GM21737 (cell line): ENCODE data around the gene TSPYL4.

ENCODE experiments used
- ATAC-seq: cut with Tn5 transposase; IDR thresholded peaks from one replicate; pipeline ENCODE4 v1.9.1; 2021; ENCODE audit warnings: mild to moderate bottlenecking, moderate library complexity; ENCODE audit not compliant: unreplicated experiment

The TSPYL4 gene

DNA sequence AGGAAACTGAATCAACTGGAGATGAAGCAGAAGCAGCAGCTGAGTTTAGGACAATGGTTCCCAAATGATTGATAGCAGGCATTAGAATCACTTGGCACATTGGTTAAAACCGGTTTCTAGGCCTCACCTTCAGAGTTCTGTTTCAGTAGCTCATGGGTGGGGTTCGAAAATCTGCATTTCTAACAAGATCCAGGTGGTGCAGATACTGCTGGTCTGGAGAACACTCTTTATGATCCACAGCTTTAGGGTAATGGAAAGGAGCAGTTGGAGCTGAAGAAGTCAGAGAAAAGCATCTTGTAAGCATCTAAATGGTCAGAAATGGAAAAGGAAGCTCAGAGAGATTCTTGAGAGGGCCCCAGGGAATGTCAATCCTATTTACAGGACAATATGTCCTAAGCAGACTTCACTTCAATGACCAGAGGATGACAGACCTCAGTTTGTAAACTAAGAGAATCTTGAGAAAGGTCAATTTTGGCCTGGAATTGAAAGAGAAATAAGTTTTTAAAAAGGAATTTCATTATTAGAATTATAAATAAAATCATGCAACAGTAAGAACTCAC lies 17.4 kb upstream of the TSPYL4 start:
- no peak for ATAC-seq

GRCh38 chr6:116268589-116269293 lies 14.9 kb upstream of the TSPYL4 start:
- ATAC-seq: peak; percentile 85

DNA sequence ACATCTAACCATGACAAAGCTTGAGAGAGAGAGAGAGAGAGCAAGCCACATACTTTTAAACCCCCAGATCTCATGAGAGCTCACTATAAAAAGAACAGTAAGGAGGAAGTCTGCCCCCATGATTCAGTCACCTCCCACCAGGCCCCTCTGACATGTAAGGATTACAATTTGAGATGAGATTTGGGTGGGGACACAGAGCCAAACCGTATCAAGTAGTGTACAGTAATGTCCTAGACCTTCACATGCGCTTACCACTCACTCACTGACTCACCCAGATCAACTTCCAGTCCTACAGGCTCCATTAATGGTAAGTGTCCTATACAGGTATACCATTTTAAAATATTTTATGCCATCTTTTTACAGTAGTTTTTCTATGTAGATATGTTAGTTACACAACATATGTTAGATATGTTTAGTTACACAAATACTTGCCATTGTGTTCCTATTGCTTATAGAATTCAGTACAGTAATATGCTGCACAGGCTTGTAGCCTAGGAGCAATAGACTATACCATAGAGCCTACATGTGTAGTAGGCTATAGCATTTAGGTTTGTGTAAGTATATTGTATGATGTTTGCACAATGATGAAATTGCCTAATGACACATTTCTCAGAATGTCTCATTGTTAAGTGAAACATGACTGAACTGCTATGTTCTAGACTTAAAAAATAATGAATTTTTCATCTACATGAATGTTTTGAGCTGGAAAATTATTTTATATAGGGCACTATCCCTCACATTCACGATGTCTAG lies 14.1 kb upstream of the TSPYL4 start:
- no peak for ATAC-seq

- ATAC-seq: no peak
Measured at GRCh38 chr6:116266803-116267202, 12.9 kb upstream of the TSPYL4 start.

GRCh38 chr6:116265041-116265829 lies 11.4 kb upstream of the TSPYL4 start:
- ATAC-seq: no peak

DNA sequence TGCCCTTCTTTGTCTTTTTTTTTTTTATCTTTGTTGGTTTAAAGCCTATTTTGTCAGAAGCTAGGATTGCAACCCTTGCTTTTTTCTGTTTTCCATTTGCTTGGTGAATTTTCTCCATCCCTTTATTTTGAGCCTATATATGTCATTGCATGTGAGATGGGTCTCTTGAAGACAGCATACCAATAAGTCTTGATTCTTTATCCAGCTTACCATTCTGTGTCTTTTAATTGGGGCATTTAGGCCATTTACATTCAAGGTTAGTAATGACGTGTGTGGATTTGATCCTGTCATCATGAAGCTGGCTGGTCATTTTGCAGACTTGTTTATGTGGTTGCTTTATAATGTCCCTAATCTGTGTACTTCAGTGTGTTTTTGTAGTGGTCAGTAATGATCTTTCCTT lies 9.5 kb upstream of the TSPYL4 start:
- no peak for ATAC-seq

DNA sequence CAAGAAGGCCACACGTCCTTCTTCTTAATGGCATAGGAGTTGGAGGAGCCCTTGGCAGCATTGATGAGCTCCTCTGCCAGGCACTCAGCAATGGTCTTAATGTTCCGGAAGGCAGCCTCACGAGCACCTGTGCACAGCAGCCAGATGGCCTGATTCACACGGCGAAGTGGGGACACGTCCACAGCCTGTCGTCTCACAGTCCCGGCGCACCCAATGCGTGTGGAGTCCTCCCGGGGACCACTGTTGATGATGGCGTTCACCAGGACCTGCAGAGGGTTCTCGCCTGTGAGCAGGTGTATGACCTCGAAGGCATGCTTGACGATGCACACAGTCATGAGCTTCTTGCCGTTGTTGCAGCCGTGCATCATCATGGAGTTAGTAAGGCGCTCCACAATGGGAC lies 4.6 kb upstream of the TSPYL4 start:
- no peak for ATAC-seq

- ATAC-seq: no peak
Measured at GRCh38 chr6:116256694-116257093, 2.8 kb upstream of the TSPYL4 start.

DNA sequence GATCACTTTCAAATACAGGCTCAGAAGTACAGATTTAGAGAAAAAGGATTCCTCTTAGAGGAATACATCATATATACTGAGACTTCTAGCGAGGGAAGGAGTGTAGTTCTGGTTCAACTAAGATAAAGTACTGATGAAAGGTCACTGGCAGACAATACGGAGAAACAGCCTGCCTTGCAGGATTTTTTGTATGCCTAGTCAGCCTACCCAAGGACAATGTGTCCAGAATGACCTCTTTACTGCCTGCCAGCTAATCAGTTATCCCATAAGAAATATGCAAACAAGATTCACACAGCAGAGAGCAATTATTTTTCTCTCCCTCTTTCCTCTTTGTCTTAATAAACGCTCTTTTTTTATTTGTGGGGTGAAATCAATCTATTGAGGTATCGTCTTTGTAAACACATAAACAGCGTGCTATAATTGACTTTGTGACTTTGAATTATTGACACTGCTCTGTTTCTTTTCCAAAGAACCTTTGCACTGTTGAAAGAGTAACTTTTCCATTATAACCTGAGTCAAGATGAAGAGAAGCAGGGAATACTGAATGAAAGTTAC lies 1.4 kb upstream of the TSPYL4 start:
- no peak for ATAC-seq

- peak; percentile 19 for ATAC-seq
Measured at GRCh38 chr6:116254297-116255056, 602 bp upstream of the TSPYL4 start.

GRCh38 chr6:116253188-116253504 lies 729 bp downstream of the TSPYL4 start:
- no peak for ATAC-seq

DNA sequence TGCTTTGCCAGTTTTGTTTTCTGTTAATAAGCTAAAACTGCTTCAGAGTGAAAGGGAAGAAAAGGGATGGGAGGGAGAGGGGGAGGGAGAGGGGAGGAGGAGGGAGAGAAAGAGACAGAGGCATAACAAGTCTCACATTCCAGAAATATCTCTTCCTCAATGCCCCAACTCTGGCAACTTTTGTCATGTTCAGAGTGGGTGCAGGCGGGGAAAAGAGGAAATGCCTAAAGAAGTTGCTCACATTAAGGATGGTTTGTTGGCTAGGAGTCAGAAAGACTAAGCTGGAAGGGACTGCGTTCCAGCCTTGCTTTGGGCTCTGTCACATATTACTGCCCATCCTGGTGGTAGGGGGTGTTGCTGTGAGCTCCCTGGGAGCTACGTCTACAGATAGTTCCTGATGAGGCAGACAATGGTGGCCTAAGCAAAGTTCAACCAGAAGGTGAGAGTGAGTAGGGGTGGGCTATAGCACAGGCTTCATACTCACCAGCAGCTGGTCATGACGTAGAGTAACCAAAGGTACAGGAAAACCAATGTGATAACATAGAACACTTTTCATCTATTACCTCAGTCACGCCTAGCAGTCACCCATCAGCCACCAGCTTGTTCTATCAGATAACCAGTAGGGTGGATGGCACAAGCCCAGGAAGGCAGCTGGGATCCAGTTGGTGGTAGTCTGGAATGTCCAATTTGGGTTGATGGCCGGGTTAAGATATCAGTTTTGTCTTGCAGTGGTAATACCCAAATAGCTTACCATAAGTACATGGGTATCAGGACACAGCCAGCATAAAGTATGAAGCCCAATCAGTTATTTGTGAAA lies 2.1 kb downstream of the TSPYL4 start:
- no peak for ATAC-seq

DNA sequence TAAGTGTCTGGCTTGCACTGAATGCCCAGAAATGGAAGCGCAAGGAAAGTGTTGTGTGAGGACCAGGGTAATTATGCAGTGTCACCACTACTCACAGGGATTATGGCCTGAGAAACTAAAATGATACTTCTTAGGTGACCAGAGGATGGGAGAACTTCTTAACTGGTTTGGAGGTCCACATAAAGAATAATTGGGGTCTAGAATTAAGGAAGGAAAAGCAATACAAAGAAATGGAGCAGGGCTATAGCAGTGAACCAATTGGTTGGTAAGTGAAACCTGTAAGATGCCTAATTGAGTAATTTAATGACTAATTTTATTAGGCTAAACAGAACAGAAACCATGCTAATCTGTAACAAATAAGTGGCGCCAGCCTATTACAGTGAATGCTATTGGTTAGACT lies 5.3 kb downstream of the TSPYL4 start:
- no peak for ATAC-seq

- no peak for ATAC-seq
Measured at GRCh38 chr6:116247285-116247684, 6.6 kb downstream of the TSPYL4 start.

- no peak for ATAC-seq
Measured at GRCh38 chr6:116246089-116246488, 7.8 kb downstream of the TSPYL4 start.

DNA sequence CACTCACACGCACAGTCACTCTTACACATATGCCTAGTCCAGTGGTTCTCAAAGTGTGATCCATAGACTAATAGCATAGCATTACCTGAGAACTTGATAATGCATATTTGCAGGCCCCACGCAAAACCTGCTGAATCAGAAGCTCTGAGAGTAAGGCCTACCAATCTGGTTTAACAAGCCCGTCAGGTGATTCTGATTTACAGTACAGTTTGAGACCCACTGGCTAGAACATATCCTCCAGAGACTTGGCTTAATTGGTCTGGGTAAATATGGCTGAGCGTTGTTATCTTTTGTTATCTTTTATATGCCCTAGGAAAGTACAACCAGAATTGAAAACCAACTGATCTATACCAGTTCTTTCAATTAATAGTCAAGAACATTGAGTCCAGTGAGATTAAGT lies 9.6 kb downstream of the TSPYL4 start:
- no peak for ATAC-seq

DNA sequence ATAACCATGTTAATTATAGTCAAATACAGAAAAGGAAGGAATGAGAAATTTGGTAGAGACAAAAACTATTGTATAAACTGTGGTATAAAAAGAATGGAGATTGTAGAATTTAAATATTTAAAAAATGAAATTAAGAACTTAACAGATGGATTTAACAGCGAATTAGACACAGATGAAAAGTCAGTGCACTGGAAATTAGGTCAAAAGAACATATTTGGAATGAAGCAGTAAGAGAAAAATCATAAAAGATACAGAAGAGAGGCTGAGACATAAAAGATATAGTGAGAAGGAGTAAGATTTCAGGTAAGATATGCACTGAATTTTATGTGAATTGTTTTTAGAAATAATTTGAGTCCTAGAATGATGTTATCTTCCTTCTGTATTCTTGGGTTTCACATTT lies 14.0 kb downstream of the TSPYL4 start:
- ATAC-seq: no peak

DNA sequence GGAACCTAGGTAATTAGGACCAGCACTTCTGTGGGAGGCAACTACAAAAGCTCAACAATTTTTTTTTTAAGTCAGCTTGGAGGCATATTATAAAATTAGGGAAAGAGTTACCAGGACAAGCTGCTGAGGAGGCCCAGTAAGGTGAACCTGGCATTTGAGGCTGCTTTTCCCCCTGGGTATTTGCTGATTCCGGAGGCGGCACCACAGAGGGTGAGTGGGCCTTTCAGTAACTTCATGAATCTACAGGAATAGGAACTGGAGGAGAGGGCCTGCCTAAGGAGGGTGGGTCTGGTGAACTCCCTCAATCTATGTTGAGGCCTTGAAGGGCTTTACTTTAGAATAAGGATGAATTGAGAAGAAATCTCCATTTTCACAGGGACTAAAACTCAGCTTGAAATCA lies 14.6 kb downstream of the TSPYL4 start:
- no peak for ATAC-seq

- ATAC-seq: no peak
Measured at GRCh38 chr6:116238083-116238482, 15.8 kb downstream of the TSPYL4 start.

- no peak for ATAC-seq
Measured at GRCh38 chr6:116234689-116235088, 19.2 kb downstream of the TSPYL4 start.
